A673 (cell line): Measurements from ENCODE around the gene TTLL11. TPM values are rescaled to one million over a fixed set of nuclear protein-coding genes. Genes with fewer than 3 reads are reported as not detected.

Source experiments
- BruUV-seq: library from RNA; stranded (reverse); fragments of 400-500 nt; replicated peaks from 2 replicates; lab custom pipeline; 2021; lab: Mats Ljungman, UMichigan
- CTCF ChIA-PET: fragments of 300-600 bp; sonication (Branson Sonifier 250); formaldehyde crosslinking; loops from one replicate; lab custom pipeline; 2022; ENCODE audit warnings: antibody characterized with exemption; lab: Charles Lee
- POLR2A ChIA-PET: fragments of 300-600 bp; sonication (Branson Sonifier 250); formaldehyde crosslinking; loops from one replicate; lab custom pipeline; 2022; ENCODE audit warnings: antibody characterized with exemption; ENCODE audit not compliant: low non-redundant PET; lab: Charles Lee
- DNase-seq: peaks from one replicate; pipeline ENCODE4 v3.0.0-alpha.2; 2015; ENCODE audit warnings: low spot score
- H3K27ac ChIP-seq: fragments of 200-600 bp; sonication (generic); 2 replicates; pipeline ENCODE4 v1.5.1; 2016; ENCODE audit warnings: mixed run types, low read depth, mild to moderate bottlenecking, mixed read lengths, antibody characterized with exemption, low read length; ENCODE audit not compliant: poor library complexity, severe bottlenecking
- H3K27me3 ChIP-seq: fragments of 200-600 bp; sonication (generic); replicated peaks from 2 replicates; pipeline ENCODE4 v1.6.1; 2017; ENCODE audit warnings: mixed run types, low read depth, mild to moderate bottlenecking, mixed read lengths, antibody characterized with exemption, low read length; ENCODE audit not compliant: insufficient read depth, poor library complexity
- H3K36me3 ChIP-seq: fragments of 200-600 bp; sonication (generic); 2 replicates; pipeline ENCODE4 v1.6.1; 2016; ENCODE audit warnings: mixed run types, mild to moderate bottlenecking, mixed read lengths, antibody characterized with exemption, low read length; ENCODE audit not compliant: insufficient read depth, poor library complexity, severe bottlenecking
- H3K4me1 ChIP-seq: fragments of 200-600 bp; sonication (generic); 2 replicates; pipeline ENCODE4 v1.6.1; 2017; ENCODE audit warnings: mixed run types, mild to moderate bottlenecking, mixed read lengths, antibody characterized with exemption, low read length; ENCODE audit not compliant: insufficient read depth, poor library complexity, severe bottlenecking
- H3K4me3 ChIP-seq: fragments of 200-600 bp; sonication (generic); 2 replicates; pipeline ENCODE4 v1.5.1; 2016; ENCODE audit warnings: low read depth, mixed run types, mild to moderate bottlenecking, mixed read lengths, low read length; ENCODE audit not compliant: poor library complexity, severe bottlenecking
- H3K9me3 ChIP-seq: fragments of 200-600 bp; sonication (generic); 2 replicates; pipeline ENCODE4 v1.6.1; 2016; ENCODE audit warnings: mixed run types, low read depth, mild to moderate bottlenecking, mixed read lengths, antibody characterized with exemption, low read length; ENCODE audit not compliant: poor library complexity, severe bottlenecking
- CTCF ChIP-seq: fragments of 300-800, 200-600 bp; sonication (generic); conservative IDR thresholded peaks from 2 replicates; pipeline ENCODE4 v1.5.1; 2017; ENCODE audit warnings: low read depth, mild to moderate bottlenecking, antibody characterized with exemption, low read length, moderate library complexity, mixed read lengths
- EZH2 ChIP-seq: fragments of 200-600 bp; sonication (generic); IDR thresholded peaks from 2 replicates; pipeline ENCODE4 v1.6.1; 2017; ENCODE audit warnings: borderline replicate concordance, low read depth, mild to moderate bottlenecking, mixed read lengths, antibody characterized with exemption, low read length; ENCODE audit not compliant: poor library complexity, severe bottlenecking
- intact Hi-C: fragments of 100-400 bp; cut with micrococcal nuclease; formaldehyde crosslinking; loops from one replicate; pipeline ENCODE4 v1.10.0; 2022; ENCODE audit not compliant: unreplicated experiment
- total RNA-seq: library from RNA; stranded (reverse); gene quantifications from 2 replicates; pipeline ENCODE4 v1.2.3, GENCODE V29; 2021

The TTLL11 gene
- total RNA-seq, 1 experiment from 2014 or later, result 3.0 TPM

DNA sequence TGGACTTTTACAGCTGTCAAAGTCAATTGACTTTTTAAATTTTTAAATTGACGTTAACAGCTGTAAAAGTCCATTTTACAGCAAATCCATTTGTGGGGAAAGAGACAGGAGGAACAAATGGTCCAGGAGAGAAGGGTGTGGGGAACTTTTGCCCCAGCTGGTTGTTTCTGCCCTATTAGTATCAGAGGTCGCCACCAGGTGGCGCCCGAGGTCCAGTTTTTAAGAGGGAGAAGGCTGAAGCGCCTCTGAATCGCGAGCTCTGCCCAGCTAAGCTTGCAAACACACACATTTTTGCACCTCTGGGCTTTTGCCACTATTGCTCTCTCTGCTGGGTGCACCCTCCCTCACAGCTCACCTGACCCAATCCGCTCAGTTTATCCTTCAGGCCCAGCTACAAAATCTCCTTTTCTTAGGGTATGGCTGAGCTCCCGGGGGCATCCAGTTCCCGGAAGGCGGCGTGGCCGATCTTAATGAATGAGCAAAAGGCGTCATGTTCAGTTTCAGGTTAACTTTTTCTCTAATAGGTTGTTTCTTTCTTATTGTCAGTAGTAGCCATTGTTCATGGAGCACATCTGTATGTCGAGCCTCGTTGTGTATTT is 6.3 kb upstream of the TTLL11 start:
- POLR2A ChIA-PET, result no interaction called here

DNA sequence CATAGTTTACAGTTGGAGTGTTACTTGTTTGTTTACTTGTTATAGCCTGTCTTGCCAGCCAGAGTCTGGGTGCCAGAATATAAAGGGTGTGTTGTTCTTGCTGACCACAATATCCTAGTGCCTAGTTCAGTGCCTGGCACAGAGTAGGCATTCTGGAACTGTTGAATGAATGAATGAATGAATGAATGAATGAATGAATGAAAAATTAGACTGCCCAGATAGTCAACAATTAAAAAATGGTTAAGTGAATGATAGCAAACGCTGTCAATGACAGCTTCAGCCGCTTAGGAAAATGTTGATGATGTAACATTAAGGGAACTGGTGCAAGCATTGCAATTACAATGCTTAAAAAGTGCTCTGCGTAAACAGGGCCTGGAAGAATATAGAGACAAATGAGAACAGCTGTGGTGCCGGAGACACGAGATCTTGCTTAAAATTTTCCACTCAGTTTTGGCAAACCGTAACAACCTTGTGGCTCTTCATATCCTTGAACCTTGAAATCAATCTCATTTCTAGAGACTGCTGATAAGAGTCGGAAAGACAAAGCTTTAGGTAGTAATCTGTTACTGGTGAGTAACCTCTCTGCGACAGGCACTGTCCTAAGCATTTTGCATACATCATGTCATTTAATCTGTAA is 4.7 kb upstream of the TTLL11 start:
- Histone ChIP-seq H3K36me3 (no peaks in the 10 kb centered on the region), H3K9me3 (no peaks in the 10 kb centered on the region), H3K4me3 (no peak overlapping the region), H3K27me3 (no peaks in the 10 kb centered on the region), H3K27ac (no peak overlapping the region), H3K4me1 (peaks cover 4% of the 10 kb centered on the region)
- CTCF ChIA-PET, result interaction anchor here (2.2 kb wide), 1 partner anchor 25 kb away, joined by 42 read pairs; no protein-coding TSS in a partner anchor
- POLR2A ChIA-PET, result interaction anchor here (0.6 kb wide), 1 partner anchor 851 kb away, joined by 14 read pairs; no protein-coding TSS in a partner anchor
- intact Hi-C loops, result loop anchor here (2.0 kb wide), 1 partner anchor 27 kb away; no protein-coding TSS in a partner anchor
- peak; percentile 12 for DNase-seq
- BruUV-seq, result no TSS peak
- TF ChIP-seq CTCF (no peak), EZH2 (no peak)

More for the DNA sequence above, 6.3 kb upstream of the TTLL11 start:
- peaks cover 7% of the 10 kb centered on the region for H3K9me3 ChIP-seq
- no peaks in the 10 kb centered on the region for H3K4me1 ChIP-seq
- no peak overlapping the region for H3K4me3 ChIP-seq
- CTCF ChIA-PET, result interaction anchor here (0.6 to 2.2 kb wide), 10 partner anchors 9 to 892 kb away, joined by 3 to 42 read pairs (median 4); no protein-coding TSS in a partner anchor
- H3K27ac ChIP-seq, result no peak overlapping the region
- peak; percentile 83 for TF ChIP-seq CTCF
- no peak for TF ChIP-seq EZH2
- no peaks in the 10 kb centered on the region for H3K36me3 ChIP-seq
- peak; percentile 81 for DNase-seq
- intact Hi-C loops, result loop anchor here (1.0 to 2.0 kb wide), 4 partner anchors 25 to 711 kb away; no protein-coding TSS in a partner anchor
- H3K27me3 ChIP-seq, result no peaks in the 10 kb centered on the region
- BruUV-seq, result no TSS peak

GRCh38 chr9:122096620-122097415 is 3.7 kb upstream of the TTLL11 start:
- POLR2A ChIA-PET, result no interaction called here
- H3K9me3 ChIP-seq, result no peaks in the 10 kb centered on the region
- CTCF ChIA-PET, result interaction anchor here (2.1 kb wide), 1 partner anchor 254 kb away, joined by 14 read pairs; no protein-coding TSS in a partner anchor
- H3K27me3 ChIP-seq, result no peaks in the 10 kb centered on the region
- TF ChIP-seq EZH2 (no peak), CTCF (no peak)
- BruUV-seq, result no TSS peak
- intact Hi-C loops, result no loop called here
- DNase-seq, result no peak
- no peak overlapping the region for H3K27ac ChIP-seq
- no peaks in the 10 kb centered on the region for H3K36me3 ChIP-seq
- peaks cover 4% of the 10 kb centered on the region for H3K4me1 ChIP-seq
- no peak overlapping the region for H3K4me3 ChIP-seq
